PFSK-1 (cell line): ENCODE measurements around the gene TBX3.

Source experiments
- POLR2AphosphoS5 ChIP-seq: IDR thresholded peaks from 2 replicates; pipeline ENCODE4 v1.6.1; 2012; ENCODE audit warnings: low read depth, mild to moderate bottlenecking, control low read depth, low read length, moderate library complexity
- REST ChIP-seq, 2 experiments: IDR thresholded peaks; 2 replicates each; pipeline versions ENCODE4 v1.6.1 to v1.8.0; 2011 to 2012; ENCODE audit warnings: low read depth in 2 of 2, low read length in 2 of 2, control low read depth in 1 of 2, inconsistent platforms in 1 of 2, mild to moderate bottlenecking in 1 of 2, moderate library complexity in 1 of 2; ENCODE audit not compliant: insufficient read depth in 1 of 2
- TAF1 ChIP-seq: IDR thresholded peaks from 2 replicates; pipeline ENCODE4 v1.6.1; 2012; ENCODE audit warnings: low read length, control low read depth, borderline replicate concordance; ENCODE audit not compliant: insufficient read depth

DNA sequence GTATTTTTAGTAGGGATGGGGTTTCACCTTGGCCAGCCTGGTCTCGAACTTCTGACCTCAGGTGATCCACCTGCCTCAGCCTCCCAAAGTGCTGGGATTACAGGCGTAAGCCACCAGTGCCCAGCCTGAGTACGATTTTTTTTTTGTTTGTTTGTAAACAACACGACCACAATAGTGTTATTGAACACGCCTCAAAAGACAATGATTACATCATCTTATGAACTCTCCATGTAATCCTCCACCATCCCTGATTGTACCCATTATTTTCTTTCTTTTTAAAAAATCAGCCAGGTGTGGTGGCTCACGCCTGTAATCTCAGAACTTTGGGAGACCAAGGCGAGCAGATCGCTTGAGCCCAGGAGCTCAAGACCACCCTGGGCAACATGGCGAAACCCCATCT is 25.1 kb upstream of the TBX3 start:
- TF ChIP-seq TAF1 (no peak), POLR2AphosphoS5 (no peak), REST (IDR thresholded peaks at IDR 0.05; ENCODE audit: insufficient read depth in 1 of 2, low read depth in 2 of 2, low read length in 2 of 2) (no peak)
